AG08395 (cell line): ENCODE results near the gene PHF19.
A peak's percentile ranks its signal among the peaks of the same experiment; 100 is the strongest.

ENCODE experiments used
- DNase-seq: peaks from one replicate; pipeline ENCODE4 v3.0.0; 2012; ENCODE audit warnings: mixed read lengths, low spot score

PHF19 gene

GRCh38 chr9:120876842-120877240, at the start of gene PHF19:
Gene PHF19, minus strand, starts transcription at chr9:120877188. Its CDS starts 2,447 bp downstream, at chr9:120874741.
- peak; percentile 55 for DNase-seq

DNA sequence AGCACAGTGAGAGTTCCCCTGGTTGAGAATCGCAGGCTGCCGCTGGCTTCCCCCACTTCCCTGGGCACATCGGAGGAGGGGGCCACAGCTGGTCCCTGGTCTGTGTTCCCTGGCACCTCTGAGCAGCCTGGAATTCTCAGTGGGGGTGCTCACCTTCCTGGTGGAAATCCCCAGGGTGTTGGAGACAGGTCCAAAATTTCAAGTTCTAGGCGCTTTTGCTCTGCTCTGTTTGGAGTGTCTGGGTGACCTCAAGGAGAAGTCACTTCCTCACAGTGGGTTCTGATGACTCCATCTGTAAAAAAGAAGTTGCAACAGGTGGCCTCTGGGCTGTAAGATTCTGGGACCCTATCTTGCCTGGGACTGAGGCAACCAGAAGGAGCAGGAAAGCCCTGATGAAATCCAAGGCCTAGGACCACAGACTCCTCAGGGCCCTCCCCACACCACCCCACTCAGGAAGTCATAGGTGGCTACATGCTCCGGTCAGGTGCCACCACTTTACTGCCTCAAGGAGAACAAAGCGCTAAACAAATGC, 49.5 kb upstream of the PHF19 start, which contains the start of gene TRAF1:
Gene TRAF1 (minus strand): TSS at position 400 of the 532 bp plus-strand sequence. CDS start 721 bp downstream, outside the sequence.
- DNase-seq = no peak

DNA sequence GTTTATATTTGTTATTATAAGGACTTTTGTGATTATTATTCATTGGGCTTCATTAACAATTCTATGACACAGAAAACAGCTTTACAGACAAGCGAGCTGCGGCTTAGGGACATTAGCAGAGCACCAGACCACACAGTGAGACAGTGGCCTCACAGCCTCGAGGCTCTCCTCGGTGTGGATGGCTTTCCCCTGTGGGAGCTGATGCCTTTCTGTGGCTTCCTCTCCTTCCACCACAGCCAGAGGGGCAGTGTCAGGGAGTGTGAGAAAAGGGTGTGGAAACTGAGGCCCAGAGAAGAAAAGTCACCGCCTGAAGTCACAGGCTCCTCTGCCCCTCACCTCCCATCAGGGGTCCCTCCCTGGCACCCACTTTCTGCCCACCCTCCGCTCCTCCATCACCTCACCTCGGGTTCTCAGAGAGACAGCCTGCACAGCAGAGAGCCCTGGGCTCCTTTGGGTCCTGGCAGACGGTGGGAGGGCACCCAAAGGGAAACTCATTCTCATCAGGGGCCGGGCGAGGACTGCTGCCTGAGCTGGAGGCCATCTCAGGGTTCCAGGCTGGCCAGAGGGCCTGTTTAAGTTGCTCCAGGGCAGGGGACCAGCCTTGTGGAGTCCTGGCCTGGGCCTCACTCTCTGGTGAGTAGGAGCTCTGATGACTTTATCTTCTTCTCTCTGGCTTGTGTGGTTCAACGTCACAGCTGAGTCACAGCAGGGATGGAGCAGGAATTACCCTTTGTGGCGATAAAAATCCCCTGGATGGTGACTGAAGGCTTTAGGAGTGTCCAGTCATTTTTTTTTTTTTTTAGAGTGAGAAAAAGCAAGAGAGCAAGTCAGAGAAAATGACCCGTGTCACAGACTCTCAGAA, 48.8 kb upstream of the PHF19 start:
- peak; percentile 78 for DNase-seq

- DNase-seq = no peak
Observed at GRCh38 chr9:120924698-120925534, 47.9 kb upstream of the PHF19 start.

- no peak for DNase-seq
Observed at GRCh38 chr9:120923620-120924328, 46.8 kb upstream of the PHF19 start.

DNA sequence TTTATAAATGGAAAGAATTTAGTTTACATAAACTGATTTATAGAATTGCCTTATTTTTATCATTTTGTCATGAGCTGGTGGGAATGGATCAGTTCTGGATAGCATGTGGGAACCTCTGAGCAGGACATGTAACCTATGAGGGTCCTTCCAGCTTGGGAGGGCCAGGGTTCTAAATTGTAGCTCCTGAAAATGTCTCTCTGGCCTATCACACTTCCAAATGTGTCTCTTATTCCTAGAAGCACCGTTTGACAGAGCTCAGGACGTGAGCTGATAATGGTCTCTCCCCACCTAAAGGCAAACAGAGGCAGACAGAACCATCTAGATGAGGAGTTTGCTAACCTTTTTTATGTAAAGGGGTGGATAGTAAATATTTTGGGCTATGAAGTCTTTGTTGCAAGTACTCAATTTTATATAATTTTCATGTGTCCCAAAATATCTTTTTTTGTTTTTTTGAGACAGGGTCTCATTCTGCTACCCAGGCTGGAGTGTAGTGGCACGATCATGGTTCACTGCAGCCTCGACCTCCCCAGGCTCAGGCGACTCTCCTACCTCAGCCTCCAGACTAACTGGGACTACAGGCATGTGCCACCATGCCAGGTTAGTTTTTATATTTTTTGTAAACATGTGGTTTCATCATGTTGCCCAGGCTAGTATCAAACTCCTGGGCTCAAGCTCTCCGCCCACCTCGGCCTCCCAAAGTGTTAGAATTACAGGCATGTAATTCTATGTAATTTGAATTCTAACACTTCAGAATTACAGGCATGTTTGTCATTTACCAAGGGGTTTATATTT, 45.6 kb upstream of the PHF19 start:
- no peak for DNase-seq

- DNase-seq = no peak
Observed at GRCh38 chr9:120921661-120922181, 44.7 kb upstream of the PHF19 start.

DNA sequence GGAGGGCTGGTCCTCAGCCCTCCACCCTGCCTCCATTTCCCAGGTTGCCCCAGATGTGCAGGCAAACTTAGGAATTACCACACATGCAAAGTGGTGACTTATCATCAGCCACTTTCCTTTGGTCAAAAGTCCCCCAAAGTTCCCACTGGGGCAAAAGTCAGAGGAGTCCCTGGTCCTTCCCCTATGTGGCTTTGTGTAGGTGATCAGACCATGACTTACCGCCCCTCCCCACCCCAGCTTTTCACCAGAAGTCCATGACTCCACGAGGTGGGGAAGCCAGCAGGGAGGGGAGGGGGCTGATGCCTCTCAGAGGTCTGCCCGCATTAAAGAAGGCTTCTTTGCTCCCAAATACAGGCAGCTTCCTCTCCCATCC, 43.8 kb upstream of the PHF19 start:
- no peak for DNase-seq

DNA sequence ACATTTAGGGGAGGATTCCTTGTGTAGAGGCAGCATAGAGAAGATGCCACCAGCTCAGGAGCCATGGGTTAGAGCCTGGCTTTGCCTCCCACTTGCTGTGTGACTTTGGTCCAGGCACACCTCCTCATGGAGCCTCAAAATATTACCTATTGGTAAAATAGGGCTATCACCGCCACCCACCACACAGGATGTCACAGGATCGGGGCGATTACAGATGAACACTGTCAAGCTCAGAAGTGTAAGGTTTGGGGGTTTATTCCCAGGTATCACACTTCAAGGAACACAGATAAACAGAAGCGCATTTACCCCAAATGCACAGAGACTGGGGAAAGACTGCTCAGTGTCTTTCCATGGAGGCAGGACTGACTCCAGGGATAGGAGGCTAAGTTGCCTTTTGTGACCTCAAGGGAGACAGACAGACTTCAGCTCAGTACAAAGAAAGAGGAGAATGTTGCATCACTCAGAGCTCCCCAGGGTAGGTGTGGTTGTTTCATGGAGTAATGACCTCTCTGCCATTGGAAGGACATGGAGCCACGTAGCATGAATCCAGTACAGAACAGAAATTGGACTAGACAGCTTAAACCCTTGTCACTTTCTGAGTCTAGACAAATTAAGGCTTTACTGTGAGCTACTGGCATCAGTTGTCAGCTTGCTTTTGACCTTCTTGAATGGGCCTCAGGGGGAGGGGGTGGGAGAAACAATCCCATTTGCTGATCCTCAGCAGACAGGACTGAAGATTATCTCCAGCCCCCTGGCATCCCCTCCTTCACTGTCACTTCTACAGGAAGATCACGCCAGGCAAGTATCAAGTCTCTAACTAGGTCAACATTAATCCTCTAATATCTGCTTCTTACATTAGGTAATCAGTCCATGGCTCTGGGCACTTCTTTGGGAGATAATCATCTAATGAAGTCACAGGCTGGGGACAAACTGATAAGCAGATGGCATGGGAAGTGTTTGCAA, 43.1 kb upstream of the PHF19 start:
- no peak for DNase-seq

DNA sequence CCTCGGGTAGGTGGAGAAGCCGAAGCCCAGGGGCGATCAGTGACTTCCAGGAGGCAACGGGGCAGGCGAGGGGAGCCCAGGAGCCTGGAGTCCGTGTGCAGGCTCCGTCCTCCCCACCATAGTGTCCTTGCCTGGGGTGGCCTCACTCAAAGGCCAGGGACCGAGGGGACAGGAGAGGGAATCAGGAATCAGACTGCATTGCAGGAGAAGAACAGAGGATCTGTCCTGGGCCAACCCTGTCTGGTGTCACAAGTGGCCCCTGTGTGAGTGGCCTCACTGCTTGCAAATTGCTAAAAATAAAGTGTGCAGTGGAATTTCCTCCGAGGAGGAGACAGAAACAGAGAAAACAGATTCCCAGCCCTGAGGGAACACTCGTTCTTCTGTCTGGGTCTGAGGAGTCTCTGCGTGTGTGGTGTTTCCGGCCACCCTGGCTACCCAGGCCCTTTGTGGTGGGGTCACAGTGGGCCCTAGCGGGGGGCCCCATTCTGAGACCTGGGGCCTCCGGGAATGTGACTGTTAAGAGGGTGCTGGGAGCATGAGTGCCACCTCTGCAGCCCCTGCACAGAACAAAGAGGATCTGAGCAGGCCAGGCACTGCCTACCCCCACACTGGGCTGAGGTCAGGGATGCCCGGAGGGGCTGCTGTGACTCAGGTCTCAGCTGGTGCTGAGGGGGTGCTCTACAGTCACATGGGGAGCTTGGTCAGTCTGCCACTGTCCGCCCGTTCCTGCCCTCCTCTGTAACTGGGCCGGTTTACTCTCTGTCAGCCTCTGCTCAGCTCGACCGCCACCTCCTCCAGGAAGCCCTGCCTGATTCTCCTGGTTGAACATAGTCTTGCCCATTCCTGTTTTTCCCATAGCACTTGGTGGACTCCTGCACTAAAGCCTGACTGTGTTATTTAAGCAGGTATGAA, 42.2 kb upstream of the PHF19 start:
- DNase-seq = no peak

GRCh38 chr9:120917929-120918762, 41.2 kb upstream of the PHF19 start:
- no peak for DNase-seq

DNA sequence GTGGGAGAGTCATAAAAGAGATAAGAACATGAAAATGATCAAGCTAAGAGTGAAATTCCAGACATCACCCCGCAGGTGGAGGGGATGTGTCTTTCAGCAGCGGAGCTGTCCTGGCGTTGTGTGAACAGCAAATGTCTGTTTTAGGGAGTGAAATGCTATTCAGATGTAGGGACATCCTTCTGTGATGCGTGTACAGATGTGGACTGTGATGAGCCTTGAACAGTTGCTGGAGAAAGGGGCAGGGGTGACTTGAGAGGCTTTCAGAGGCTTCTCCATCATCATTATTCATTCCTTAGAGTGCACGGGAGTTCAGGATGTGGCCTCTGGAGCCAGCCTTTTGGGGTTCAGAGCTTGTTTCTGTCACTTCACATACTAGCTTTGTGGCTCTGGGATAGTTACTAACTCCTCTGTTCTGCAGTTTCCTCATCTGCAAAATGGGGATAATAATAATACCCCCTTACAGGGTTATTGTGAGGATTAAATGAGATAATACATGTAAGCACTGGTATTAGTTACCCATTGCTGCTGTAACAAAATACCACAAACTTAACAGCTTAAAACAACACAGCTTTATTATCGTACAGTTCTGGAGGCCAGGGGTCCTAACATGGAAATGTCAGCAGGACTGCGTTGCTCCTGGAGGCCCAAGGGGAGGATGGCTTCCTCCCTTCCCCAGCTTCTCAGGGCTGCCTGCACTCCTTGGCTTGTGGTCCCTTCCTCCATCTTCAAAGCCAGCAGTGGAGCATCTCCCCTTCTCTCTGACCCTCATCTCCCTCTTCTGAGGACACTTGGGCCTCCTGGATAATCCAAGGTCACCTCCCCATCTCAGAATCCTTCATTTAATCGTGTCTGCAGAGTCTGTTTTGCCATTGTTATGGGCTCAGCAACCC, 40.2 kb upstream of the PHF19 start:
- no peak for DNase-seq

GRCh38 chr9:120916588-120916987, 39.6 kb upstream of the PHF19 start:
- peak; percentile 70 for DNase-seq

GRCh38 chr9:120915854-120916470, 39.0 kb upstream of the PHF19 start:
- DNase-seq = no peak

DNA sequence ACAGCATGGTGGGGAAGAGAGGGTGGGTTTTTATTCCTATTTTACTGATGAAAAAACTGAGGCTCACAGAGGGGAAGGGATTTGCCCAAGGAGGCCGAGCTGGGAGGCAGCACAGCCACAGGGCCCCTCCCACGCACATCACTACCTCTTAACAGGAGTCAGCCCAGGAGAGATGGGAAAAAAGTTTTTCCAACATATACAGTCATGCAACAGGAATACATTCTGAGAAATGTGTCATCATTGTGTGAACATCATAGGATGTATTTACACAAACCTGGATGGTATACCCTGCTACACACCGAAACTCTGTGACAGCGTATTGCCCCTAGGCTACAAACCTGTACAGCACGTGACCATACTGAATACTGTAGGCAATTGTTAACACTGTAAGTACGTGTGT, 38.0 kb upstream of the PHF19 start:
- DNase-seq = no peak

- DNase-seq = no peak
Observed at GRCh38 chr9:120914396-120914795, 37.4 kb upstream of the PHF19 start.
